A549 (cell line): ENCODE results near the gene PKD1. TPM values are rescaled to one million over a fixed set of nuclear protein-coding genes. Genes with fewer than 3 reads are reported as not detected.

Experiments used
- polyA plus RNA-seq, 4 experiments: library from polyadenylated mRNA; depleted of rRNA in 3 of 4; stranded (reverse); fragments of >200 nt; fragmentation: RNase III in 1 of 4; extraction: RNeasy Plus Mini Kit Qiagen cat#74134 plus additional on column Dnase treatment in 1 of 4; gene quantifications; 2 replicates in 3 of 4; 3 replicates in 1 of 4; pipeline ENCODE4 v1.2.3, GENCODE V29; 2011 to 2017
- small RNA-seq, 6 experiments: library from RNA; depleted of rRNA; stranded (forward); fragments of <200 nt; gene quantifications; one replicate each; pipeline ENCODE3, GENCODE V24; 2012

Gene PKD1
- polyA plus RNA-seq, 2 of the 4 experiments (the other 2 are of a cell fraction): 11.5 to 39.2 TPM

Small RNA genes within 50 kb of the gene (small RNA-seq; reads per million reads assigned to genes)
- gene MIR1225 (0 to 1.4 (median 0) reads per million in 6 experiments), gene MIR3180-5 (0 reads per million in 6 experiments), gene MIR4516 (0 reads per million in 6 experiments), gene RF00019 (0 reads per million in 6 experiments), gene SNORD60 (0 reads per million in 6 experiments)

Other genes starting within 250 kb of the PKD1 start
- 1.1 and 1.5 TPM in 2 replicates for gene HS3ST6, start 217.5 kb downstream of the PKD1 start, polyA plus RNA-seq (2011; rRNA removed)
- 1.4 to 2.6 TPM (median 2.0 TPM) in 3 replicates for gene HS3ST6, start 217.5 kb downstream of the PKD1 start, polyA plus RNA-seq (2017; fragmentation: RNase III; extraction: RNeasy Plus Mini Kit Qiagen cat#74134 plus additional on column Dnase treatment)
- gene MSRB1, start 192.7 kb downstream of the PKD1 start, polyA plus RNA-seq (2011; rRNA removed): 27.7 and 34.4 TPM in 2 replicates
- 27.7 to 38.4 TPM (median 37.5 TPM) in 3 replicates for gene MSRB1, start 192.7 kb downstream of the PKD1 start, polyA plus RNA-seq (2017; fragmentation: RNase III; extraction: RNeasy Plus Mini Kit Qiagen cat#74134 plus additional on column Dnase treatment)
- not detected in 2 replicates for gene RPL3L, start 181.2 kb downstream of the PKD1 start, polyA plus RNA-seq (2011; rRNA removed)
- 0.20 TPM in 1 of 3 replicates, not detected in the others for gene RPL3L, start 181.2 kb downstream of the PKD1 start, polyA plus RNA-seq (2017; fragmentation: RNase III; extraction: RNeasy Plus Mini Kit Qiagen cat#74134 plus additional on column Dnase treatment)
- gene NDUFB10, start 176.4 kb downstream of the PKD1 start, polyA plus RNA-seq (2011; rRNA removed): 151 and 198 TPM in 2 replicates
- 367 to 410 TPM (median 389 TPM) in 3 replicates for gene NDUFB10, start 176.4 kb downstream of the PKD1 start, polyA plus RNA-seq (2017; fragmentation: RNase III; extraction: RNeasy Plus Mini Kit Qiagen cat#74134 plus additional on column Dnase treatment)
- gene RPS2, start 171.1 kb downstream of the PKD1 start, polyA plus RNA-seq (2011; rRNA removed): 2,621 and 3,507 TPM in 2 replicates
- gene RPS2, start 171.1 kb downstream of the PKD1 start, polyA plus RNA-seq (2017; fragmentation: RNase III; extraction: RNeasy Plus Mini Kit Qiagen cat#74134 plus additional on column Dnase treatment): 3,378 to 3,689 TPM (median 3,626 TPM) in 3 replicates
- gene RNF151, start 169.0 kb downstream of the PKD1 start, polyA plus RNA-seq (2011; rRNA removed): not detected in 2 replicates
- not detected in 3 replicates for gene RNF151, start 169.0 kb downstream of the PKD1 start, polyA plus RNA-seq (2017; fragmentation: RNase III; extraction: RNeasy Plus Mini Kit Qiagen cat#74134 plus additional on column Dnase treatment)
- 21.9 and 25.9 TPM in 2 replicates for gene TBL3, start 163.8 kb downstream of the PKD1 start, polyA plus RNA-seq (2011; rRNA removed)
- gene TBL3, start 163.8 kb downstream of the PKD1 start, polyA plus RNA-seq (2017; fragmentation: RNase III; extraction: RNeasy Plus Mini Kit Qiagen cat#74134 plus additional on column Dnase treatment): 41.9 to 45.0 TPM (median 42.8 TPM) in 3 replicates
- not detected in 2 replicates for gene NOXO1, start 154.4 kb downstream of the PKD1 start, polyA plus RNA-seq (2011; rRNA removed)
- 0.25 to 0.32 TPM (median 0.26 TPM) in 3 replicates for gene NOXO1, start 154.4 kb downstream of the PKD1 start, polyA plus RNA-seq (2017; fragmentation: RNase III; extraction: RNeasy Plus Mini Kit Qiagen cat#74134 plus additional on column Dnase treatment)
- 11.9 and 12.9 TPM in 2 replicates for gene GFER, start 151.7 kb downstream of the PKD1 start, polyA plus RNA-seq (2011; rRNA removed)
- gene GFER, start 151.7 kb downstream of the PKD1 start, polyA plus RNA-seq (2017; fragmentation: RNase III; extraction: RNeasy Plus Mini Kit Qiagen cat#74134 plus additional on column Dnase treatment): 33.9 to 34.9 TPM (median 34.8 TPM) in 3 replicates
- 4.9 and 5.7 TPM in 2 replicates for gene SYNGR3, start 145.9 kb downstream of the PKD1 start, polyA plus RNA-seq (2011; rRNA removed)
- gene SYNGR3, start 145.9 kb downstream of the PKD1 start, polyA plus RNA-seq (2017; fragmentation: RNase III; extraction: RNeasy Plus Mini Kit Qiagen cat#74134 plus additional on column Dnase treatment): 4.1 to 5.0 TPM (median 4.4 TPM) in 3 replicates
- gene ZNF598, start 126.1 kb downstream of the PKD1 start, polyA plus RNA-seq (2011; rRNA removed): 15.3 and 17.7 TPM in 2 replicates
- 32.7 to 35.0 TPM (median 33.8 TPM) in 3 replicates for gene ZNF598, start 126.1 kb downstream of the PKD1 start, polyA plus RNA-seq (2017; fragmentation: RNase III; extraction: RNeasy Plus Mini Kit Qiagen cat#74134 plus additional on column Dnase treatment)
- gene NPW, start 116.1 kb downstream of the PKD1 start, polyA plus RNA-seq (2011; rRNA removed): 0.13 and 0.26 TPM in 2 replicates
- 1.0 to 1.6 TPM (median 1.2 TPM) in 3 replicates for gene NPW, start 116.1 kb downstream of the PKD1 start, polyA plus RNA-seq (2017; fragmentation: RNase III; extraction: RNeasy Plus Mini Kit Qiagen cat#74134 plus additional on column Dnase treatment)
- gene NHERF2, start 109.0 kb downstream of the PKD1 start, polyA plus RNA-seq (2011; rRNA removed): 33.1 and 35.0 TPM in 2 replicates
- 27.3 to 32.3 TPM (median 31.0 TPM) in 3 replicates for gene NHERF2, start 109.0 kb downstream of the PKD1 start, polyA plus RNA-seq (2017; fragmentation: RNase III; extraction: RNeasy Plus Mini Kit Qiagen cat#74134 plus additional on column Dnase treatment)
- gene NTHL1, start 88.1 kb downstream of the PKD1 start, polyA plus RNA-seq (2011; rRNA removed): 28.8 and 34.8 TPM in 2 replicates
- 41.4 to 42.3 TPM (median 42.1 TPM) in 3 replicates for gene NTHL1, start 88.1 kb downstream of the PKD1 start, polyA plus RNA-seq (2017; fragmentation: RNase III; extraction: RNeasy Plus Mini Kit Qiagen cat#74134 plus additional on column Dnase treatment)
- 32.6 and 41.7 TPM in 2 replicates for gene TSC2, start 87.9 kb downstream of the PKD1 start, polyA plus RNA-seq (2011; rRNA removed)
- 42.0 to 47.3 TPM (median 45.1 TPM) in 3 replicates for gene TSC2, start 87.9 kb downstream of the PKD1 start, polyA plus RNA-seq (2017; fragmentation: RNase III; extraction: RNeasy Plus Mini Kit Qiagen cat#74134 plus additional on column Dnase treatment)
- gene RAB26, start 12.7 kb upstream of the PKD1 start, polyA plus RNA-seq (2011; rRNA removed): 6.7 and 7.5 TPM in 2 replicates
- gene RAB26, start 12.7 kb upstream of the PKD1 start, polyA plus RNA-seq (2017; fragmentation: RNase III; extraction: RNeasy Plus Mini Kit Qiagen cat#74134 plus additional on column Dnase treatment): 5.7 to 7.3 TPM (median 6.7 TPM) in 3 replicates
- gene TRAF7, start 19.9 kb upstream of the PKD1 start, polyA plus RNA-seq (2011; rRNA removed): 31.9 and 32.0 TPM in 2 replicates
- gene TRAF7, start 19.9 kb upstream of the PKD1 start, polyA plus RNA-seq (2017; fragmentation: RNase III; extraction: RNeasy Plus Mini Kit Qiagen cat#74134 plus additional on column Dnase treatment): 47.6 to 50.0 TPM (median 48.1 TPM) in 3 replicates
- 0.13 and 0.27 TPM in 2 replicates for gene CASKIN1, start 60.7 kb upstream of the PKD1 start, polyA plus RNA-seq (2011; rRNA removed)
- 0.72 to 1.0 TPM (median 0.87 TPM) in 3 replicates for gene CASKIN1, start 60.7 kb upstream of the PKD1 start, polyA plus RNA-seq (2017; fragmentation: RNase III; extraction: RNeasy Plus Mini Kit Qiagen cat#74134 plus additional on column Dnase treatment)
- 46.8 and 49.5 TPM in 2 replicates for gene MLST8, start 69.6 kb upstream of the PKD1 start, polyA plus RNA-seq (2011; rRNA removed)
- 48.4 to 53.9 TPM (median 50.4 TPM) in 3 replicates for gene MLST8, start 69.6 kb upstream of the PKD1 start, polyA plus RNA-seq (2017; fragmentation: RNase III; extraction: RNeasy Plus Mini Kit Qiagen cat#74134 plus additional on column Dnase treatment)
- 2.0 and 3.1 TPM in 2 replicates for gene BRICD5, start 75.0 kb upstream of the PKD1 start, polyA plus RNA-seq (2011; rRNA removed)
- gene BRICD5, start 75.0 kb upstream of the PKD1 start, polyA plus RNA-seq (2017; fragmentation: RNase III; extraction: RNeasy Plus Mini Kit Qiagen cat#74134 plus additional on column Dnase treatment): 7.4 to 11.6 TPM (median 9.1 TPM) in 3 replicates
- 13.9 and 15.0 TPM in 2 replicates for gene PGP, start 78.9 kb upstream of the PKD1 start, polyA plus RNA-seq (2011; rRNA removed)
- gene PGP, start 78.9 kb upstream of the PKD1 start, polyA plus RNA-seq (2017; fragmentation: RNase III; extraction: RNeasy Plus Mini Kit Qiagen cat#74134 plus additional on column Dnase treatment): 27.7 to 33.7 TPM (median 31.9 TPM) in 3 replicates
- 10.4 and 11.0 TPM in 2 replicates for gene E4F1, start 87.7 kb upstream of the PKD1 start, polyA plus RNA-seq (2011; rRNA removed)
- 22.0 to 24.4 TPM (median 23.3 TPM) in 3 replicates for gene E4F1, start 87.7 kb upstream of the PKD1 start, polyA plus RNA-seq (2017; fragmentation: RNase III; extraction: RNeasy Plus Mini Kit Qiagen cat#74134 plus additional on column Dnase treatment)
- gene DNASE1L2, start 100.5 kb upstream of the PKD1 start, polyA plus RNA-seq (2011; rRNA removed): 0.36 and 0.65 TPM in 2 replicates
- gene DNASE1L2, start 100.5 kb upstream of the PKD1 start, polyA plus RNA-seq (2017; fragmentation: RNase III; extraction: RNeasy Plus Mini Kit Qiagen cat#74134 plus additional on column Dnase treatment): 0.88 to 1.5 TPM (median 1.2 TPM) in 3 replicates
- 41.8 and 47.9 TPM in 2 replicates for gene ECI1, start 115.7 kb upstream of the PKD1 start, polyA plus RNA-seq (2011; rRNA removed)
- gene ECI1, start 115.7 kb upstream of the PKD1 start, polyA plus RNA-seq (2017; fragmentation: RNase III; extraction: RNeasy Plus Mini Kit Qiagen cat#74134 plus additional on column Dnase treatment): 40.9 to 41.9 TPM (median 41.5 TPM) in 3 replicates
- gene RNPS1, start 132.2 kb upstream of the PKD1 start, polyA plus RNA-seq (2011; rRNA removed): 163 and 183 TPM in 2 replicates
- 197 to 206 TPM (median 200 TPM) in 3 replicates for gene RNPS1, start 132.2 kb upstream of the PKD1 start, polyA plus RNA-seq (2017; fragmentation: RNase III; extraction: RNeasy Plus Mini Kit Qiagen cat#74134 plus additional on column Dnase treatment)
- gene ABCA3, start 204.8 kb upstream of the PKD1 start, polyA plus RNA-seq (2011; rRNA removed): 6.4 and 7.6 TPM in 2 replicates
- 8.6 to 10.7 TPM (median 9.9 TPM) in 3 replicates for gene ABCA3, start 204.8 kb upstream of the PKD1 start, polyA plus RNA-seq (2017; fragmentation: RNase III; extraction: RNeasy Plus Mini Kit Qiagen cat#74134 plus additional on column Dnase treatment)